Measurements from ENCODE around the gene NIPSNAP3A. TPM values are rescaled to one million over a fixed set of nuclear protein-coding genes. Genes with fewer than 3 reads are reported as not detected.

NIPSNAP3A gene
- polyA plus RNA-seq, 1 donor (not counting 4 experiments of a cell fraction or from before 2014, with no cell fraction given): 48.0 TPM

DNA sequence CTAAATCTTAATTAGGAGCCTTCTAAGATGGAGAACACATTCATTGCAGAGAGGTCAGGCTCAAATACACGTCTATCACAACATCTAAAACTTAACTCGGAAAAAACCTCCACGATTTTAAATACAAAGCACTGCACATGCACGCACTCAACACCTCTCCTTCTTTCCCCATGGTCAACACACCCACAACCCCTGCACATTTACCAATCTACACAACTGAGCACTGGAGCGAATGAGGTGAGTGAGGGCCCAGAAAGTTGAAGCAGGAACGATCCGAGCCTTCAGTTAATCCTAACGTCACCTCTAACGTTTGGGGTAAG, 278 bp upstream of the NIPSNAP3A start:
- H3K36me3 ChIP-seq (ENCODE audit: control insufficient read depth in 2 of 2, extremely low read depth in 1 of 2, insufficient read depth in 2 of 2, low read length in 2 of 2): no peaks in the 10 kb centered on the region
- H3K4me2 ChIP-seq (ENCODE audit: control insufficient read depth, extremely low read depth, insufficient read depth, low read depth, low read length): peak overlapping the region; percentile 84
- H3K4me3 ChIP-seq (ENCODE audit: control insufficient read depth in 2 of 3, extremely low read depth in 1 of 3, insufficient read depth in 2 of 3, low read depth in 1 of 3, low read length in 3 of 3): peak overlapping the region; percentile 80 to 91 (median 90)
- peak overlapping the region; percentile 80 for H2AFZ ChIP-seq (ENCODE audit: control insufficient read depth, low read length)
- no peaks in the 10 kb centered on the region for H4K20me1 ChIP-seq (ENCODE audit: control insufficient read depth, extremely low read depth, insufficient read depth, low read length)
- TF ChIP-seq EZH2 (IDR thresholded peaks at IDR 0.05; ENCODE audit: low read length) (no peak), CTCF (optimal IDR thresholded peaks at IDR 0.05 in 1 of 3, IDR thresholded peaks at IDR 0.05 in 1 of 3, conservative IDR thresholded peaks at IDR 0.05 in 1 of 3; ENCODE audit: extremely low read depth in 1 of 3, insufficient read depth in 2 of 3, low read length in 3 of 3) (no peak)
- H3K9me1 ChIP-seq (ENCODE audit: control insufficient read depth, extremely low read depth, insufficient read depth, low read length): no peaks in the 10 kb centered on the region
- peaks cover 7% of the 10 kb centered on the region for H3K4me1 ChIP-seq (ENCODE audit: control insufficient read depth, extremely low read depth, insufficient read depth, low read length)
- H3K9ac ChIP-seq (ENCODE audit: control insufficient read depth, extremely low read depth, insufficient read depth, low read length): peak overlapping the region; percentile 92
- dilution Hi-C loops (cut with MboI; ENCODE audit: extremely low pct_ligation_motif_present, low sequenced_read_pairs): no loop called here
- H3K79me2 ChIP-seq (ENCODE audit: control insufficient read depth, insufficient read depth, low read length): peaks cover 9% of the 10 kb centered on the region
- H3K27ac ChIP-seq (ENCODE audit: control insufficient read depth, insufficient read depth, low read length): peak overlapping the region; percentile 87
- no peaks in the 10 kb centered on the region for H3K27me3 ChIP-seq (ENCODE audit: control insufficient read depth, extremely low read depth, insufficient read depth, low read length)
- FAIRE-seq: no peak
- no peak for DNase-seq (ENCODE audit: low read depth, low spot score)
- no peaks in the 10 kb centered on the region for H3K9me3 ChIP-seq (ENCODE audit: control insufficient read depth, low read depth, low read length)

DNA sequence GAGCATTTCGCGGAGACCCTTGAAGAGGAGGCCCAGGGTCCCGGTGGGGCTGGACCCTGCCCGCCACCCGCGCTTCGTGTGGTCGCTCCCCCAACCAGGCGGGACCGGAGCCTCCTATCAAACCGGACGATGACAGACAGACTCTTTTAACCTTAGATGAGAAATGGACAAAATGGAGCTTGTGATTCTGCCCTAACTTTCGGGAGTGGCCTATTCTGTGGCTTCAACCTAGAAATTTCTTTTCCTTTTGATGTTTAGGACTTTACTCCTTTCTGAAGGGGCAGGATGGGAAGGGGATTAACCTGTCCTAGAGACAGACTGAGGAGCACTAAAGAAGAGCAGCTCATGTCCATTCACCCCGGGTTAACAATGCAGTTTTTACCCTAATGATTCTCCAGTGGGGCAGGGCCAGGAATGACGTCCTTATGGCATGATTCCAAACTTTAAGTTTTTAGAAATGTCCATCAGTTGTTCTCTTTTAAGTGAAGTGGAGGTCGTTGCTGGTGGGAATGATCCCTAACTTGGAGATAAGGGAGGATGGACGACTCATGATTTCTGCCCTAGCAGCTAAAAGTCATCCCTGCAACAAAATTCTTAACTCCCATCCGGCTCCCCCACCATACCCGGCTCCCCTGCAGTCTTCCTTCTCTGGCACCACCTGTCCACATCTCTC, 1.0 kb downstream of the NIPSNAP3A start:
- Histone ChIP-seq H3K9me1 (ENCODE audit: control insufficient read depth, extremely low read depth, insufficient read depth, low read length) (no peaks in the 10 kb centered on the region), H3K9me3 (ENCODE audit: control insufficient read depth, low read depth, low read length) (no peaks in the 10 kb centered on the region), H3K27ac (ENCODE audit: control insufficient read depth, insufficient read depth, low read length) (peak overlapping the region; percentile 87), H3K4me3 (ENCODE audit: control insufficient read depth in 2 of 3, extremely low read depth in 1 of 3, insufficient read depth in 2 of 3, low read depth in 1 of 3, low read length in 3 of 3) (peak overlapping the region; percentile 80 to 91 (median 90)), H3K4me2 (ENCODE audit: control insufficient read depth, extremely low read depth, insufficient read depth, low read depth, low read length) (peak overlapping the region; percentile 82), H3K9ac (ENCODE audit: control insufficient read depth, extremely low read depth, insufficient read depth, low read length) (peak overlapping the region; percentile 92), H2AFZ (ENCODE audit: control insufficient read depth, low read length) (peak overlapping the region; percentile 80), H3K4me1 (ENCODE audit: control insufficient read depth, extremely low read depth, insufficient read depth, low read length) (peaks cover 7% of the 10 kb centered on the region), H3K27me3 (ENCODE audit: control insufficient read depth, extremely low read depth, insufficient read depth, low read length) (no peaks in the 10 kb centered on the region), H4K20me1 (ENCODE audit: control insufficient read depth, extremely low read depth, insufficient read depth, low read length) (no peaks in the 10 kb centered on the region), H3K36me3 (ENCODE audit: control insufficient read depth in 2 of 2, extremely low read depth in 1 of 2, insufficient read depth in 2 of 2, low read length in 2 of 2) (no peaks in the 10 kb centered on the region), H3K79me2 (ENCODE audit: control insufficient read depth, insufficient read depth, low read length) (peaks cover 9% of the 10 kb centered on the region)
- dilution Hi-C loops (cut with MboI; ENCODE audit: extremely low pct_ligation_motif_present, low sequenced_read_pairs): no loop called here
- no peak for DNase-seq (ENCODE audit: low read depth, low spot score)
- no peak for FAIRE-seq
- TF ChIP-seq EZH2 (IDR thresholded peaks at IDR 0.05; ENCODE audit: low read length) (no peak), CTCF (optimal IDR thresholded peaks at IDR 0.05 in 1 of 3, IDR thresholded peaks at IDR 0.05 in 1 of 3, conservative IDR thresholded peaks at IDR 0.05 in 1 of 3; ENCODE audit: extremely low read depth in 1 of 3, insufficient read depth in 2 of 3, low read length in 3 of 3) (no peak)
